HepG2 (cell line): Measurements from ENCODE around the gene DPP6. TPM values are rescaled to one million over a fixed set of nuclear protein-coding genes. Genes with fewer than 3 reads are reported as not detected.

Experiments
- ATAC-seq: fragments of 200-7000 bp; cut with Tn5 transposase; 3 replicates; pipeline ENCODE4 v1.9.1; 2020; ENCODE audit warnings: mild to moderate bottlenecking, moderate library complexity
- BruUV-seq: library from RNA; stranded (reverse); fragments of 400-500 nt; replicated peaks from 2 replicates; lab custom pipeline; 2021; lab: Mats Ljungman, UMichigan
- CTCF ChIA-PET: fragments of 300-600 bp; formaldehyde crosslinking; extraction: SDS; loops from one replicate; lab custom pipeline; 2021; ENCODE audit warnings: low total read pairs, inconsistent platforms, low intra/inter-chr PET ratio; lab: Yijun Ruan, JAX
- POLR2A ChIA-PET: fragments of 350-600 bp; sonication (Branson Sonifier 250); formaldehyde crosslinking; loops from one replicate; lab custom pipeline; 2020; ENCODE audit warnings: antibody characterized with exemption, inconsistent platforms; lab: Yijun Ruan, JAX
- DNase-seq: peaks from one replicate; pipeline ENCODE4 v3.0.0-alpha.2; 2015; ENCODE audit warnings: low spot score
- FAIRE-seq: peaks from 3 replicates; lab custom pipeline; 2011; peaks lifted over from hg19 to GRCh38; lab: Jason Lieb, UNC
- H2AFZ ChIP-seq: one replicate; pipeline ENCODE4 v1.6.1; 2011; ENCODE audit warnings: low read length, inconsistent platforms
- H3K27ac ChIP-seq: fragments of 300-600 bp; 3 replicates; pipeline ENCODE4 v1.8.0; 2011; ENCODE audit warnings: mixed run types, mild to moderate bottlenecking, mixed read lengths, low read length, inconsistent platforms; ENCODE audit not compliant: insufficient read depth; ENCODE audit errors: extremely low read length
- H3K27me3 ChIP-seq, 2 experiments: fragments of 200-600 bp in 1 of 2; 2 replicates in 1 of 2; 3 replicates in 1 of 2; pipeline versions ENCODE4 v1.6.0 to v1.8.0; 2011; ENCODE audit warnings: low read length in 2 of 2, mild to moderate bottlenecking in 2 of 2, moderate library complexity in 2 of 2, inconsistent platforms in 1 of 2; ENCODE audit not compliant: insufficient read depth in 2 of 2, control insufficient read depth in 1 of 2
- H3K36me3 ChIP-seq, 2 experiments: fragments of 200-600 bp in 1 of 2; replicated peaks in 1 of 2; 2 replicates in 1 of 2; 3 replicates in 1 of 2; pipeline versions ENCODE4 v1.5.1 to v1.8.0; 2011; ENCODE audit warnings: low read length in 2 of 2, inconsistent platforms in 1 of 2; ENCODE audit not compliant: insufficient read depth in 2 of 2, control insufficient read depth in 1 of 2
- H3K4me1 ChIP-seq: 2 replicates; pipeline ENCODE4 v1.5.1; 2012; ENCODE audit warnings: low read length, inconsistent platforms; ENCODE audit not compliant: insufficient read depth
- H3K4me2 ChIP-seq: 2 replicates; pipeline ENCODE4 v1.6.0; 2011; ENCODE audit warnings: low read depth, low read length, inconsistent platforms
- H3K4me3 ChIP-seq, 3 experiments: fragments of 200-600 bp in 1 of 3; sonication (generic), shearing (Covaris generic) in 1 of 3; replicated peaks in 1 of 3; 2 replicates each; pipeline ENCODE4 v1.5.1; 2011 to 2016; ENCODE audit warnings: low read length in 3 of 3, inconsistent platforms in 2 of 3, low read depth in 2 of 3, mild to moderate bottlenecking in 2 of 3, control low read depth in 1 of 3, mixed read lengths in 1 of 3; ENCODE audit not compliant: insufficient read depth in 1 of 3
- H3K79me2 ChIP-seq: one replicate; pipeline ENCODE4 v1.6.1; 2011; ENCODE audit warnings: low read length, inconsistent platforms; ENCODE audit not compliant: insufficient read depth
- H3K9ac ChIP-seq: 2 replicates; pipeline ENCODE4 v1.6.0; 2011; ENCODE audit warnings: mild to moderate bottlenecking, low read depth, low read length, inconsistent platforms; ENCODE audit not compliant: insufficient read depth
- H3K9me3 ChIP-seq: 2 replicates; pipeline ENCODE4 v1.5.1; 2012; ENCODE audit warnings: mild to moderate bottlenecking, low read length
- H4K20me1 ChIP-seq: 2 replicates; pipeline ENCODE4 v1.6.0; 2011; ENCODE audit warnings: inconsistent platforms, mild to moderate bottlenecking, low read length, moderate library complexity; ENCODE audit not compliant: insufficient read depth
- ARID3A ChIP-seq: IDR thresholded peaks from 2 replicates; pipeline ENCODE4 v1.6.1; 2012; ENCODE audit warnings: low read depth, low read length, improper control_type of control experiment
- FOXC1 ChIP-seq: sonication (generic); formaldehyde crosslinking; IDR thresholded peaks from 2 replicates; pipeline ENCODE4 v1.8.0; 2022; ENCODE audit warnings: mild to moderate bottlenecking, missing genetic modification reagents, borderline replicate concordance
- GFI1 ChIP-seq: sonication (generic); formaldehyde crosslinking; IDR thresholded peaks from 2 replicates; pipeline ENCODE4 v1.5.0; 2020; ENCODE audit warnings: missing genetic modification reagents, mild to moderate bottlenecking, borderline replicate concordance
- HOXA7 ChIP-seq: sonication (generic); formaldehyde crosslinking; IDR thresholded peaks from 2 replicates; pipeline ENCODE4 v1.8.1; 2022; ENCODE audit warnings: mild to moderate bottlenecking, missing genetic modification reagents, moderate library complexity
- NBN ChIP-seq: fragments of 450-650 bp; conservative IDR thresholded peaks from 2 replicates; pipeline ENCODE4 v1.6.1; 2017
- NFYC ChIP-seq: IDR thresholded peaks from 2 replicates; pipeline ENCODE4 v1.6.1; 2016; ENCODE audit warnings: missing genetic modification reagents, missing compliant biosample characterization
- PATZ1 ChIP-seq: sonication (generic); formaldehyde crosslinking; IDR thresholded peaks from 2 replicates; pipeline ENCODE4 v1.4.0; 2020; ENCODE audit warnings: missing genetic modification reagents
- RBAK ChIP-seq: sonication (generic); formaldehyde crosslinking; IDR thresholded peaks from 2 replicates; pipeline ENCODE4 v1.5.1; 2020; ENCODE audit warnings: mild to moderate bottlenecking, missing genetic modification reagents
- RORA ChIP-seq: sonication (generic); formaldehyde crosslinking; IDR thresholded peaks from 2 replicates; pipeline ENCODE4 v1.5.0; 2020; ENCODE audit warnings: mild to moderate bottlenecking, missing genetic modification reagents, moderate library complexity
- SP140L ChIP-seq: sonication (generic); formaldehyde crosslinking; IDR thresholded peaks from 2 replicates; pipeline ENCODE4 v1.4.0; 2020; ENCODE audit warnings: missing genetic modification reagents, borderline replicate concordance
- SUZ12 ChIP-seq: fragments of 150-350 bp; IDR thresholded peaks from 2 replicates; pipeline ENCODE4 v1.6.1; 2014; ENCODE audit warnings: low read depth, low read length
- TEF ChIP-seq: sonication (generic); formaldehyde crosslinking; IDR thresholded peaks from 2 replicates; pipeline ENCODE4 v1.5.0; 2020; ENCODE audit warnings: missing genetic modification reagents
- U2AF1 ChIP-seq: fragments of 200-400 bp; formaldehyde crosslinking; optimal IDR thresholded peaks from 2 replicates; pipeline ENCODE3; 2017; ENCODE audit warnings: mild to moderate bottlenecking, low read depth, low read length
- ZBTB14 ChIP-seq: sonication (generic); formaldehyde crosslinking; IDR thresholded peaks from 2 replicates; pipeline ENCODE4 v1.4.0; 2020; ENCODE audit warnings: missing genetic modification reagents
- ZBTB8A ChIP-seq: sonication (generic); formaldehyde crosslinking; IDR thresholded peaks from 2 replicates; pipeline ENCODE4 v1.4.0; 2020; ENCODE audit warnings: mild to moderate bottlenecking, low read depth, missing genetic modification reagents, borderline replicate concordance
- ZEB1 ChIP-seq: IDR thresholded peaks from 2 replicates; pipeline ENCODE4 v1.6.1; 2012; ENCODE audit warnings: mild to moderate bottlenecking, low read depth, inconsistent platforms; ENCODE audit not compliant: insufficient replicate concordance
- ZNF557 ChIP-seq: sonication (generic); formaldehyde crosslinking; IDR thresholded peaks from 2 replicates; pipeline ENCODE4 v1.4.0; 2020; ENCODE audit warnings: missing genetic modification reagents
- ZSCAN30 ChIP-seq: sonication (generic); formaldehyde crosslinking; IDR thresholded peaks from 2 replicates; pipeline ENCODE4 v1.5.0; 2020; ENCODE audit warnings: mild to moderate bottlenecking, missing genetic modification reagents
- ZUFSP ChIP-seq: sonication (generic); formaldehyde crosslinking; IDR thresholded peaks from 2 replicates; pipeline ENCODE4 v1.9.0; 2021; ENCODE audit warnings: missing genetic modification reagents, mild to moderate bottlenecking, borderline replicate concordance
- WGBS: methylation state at CpG from one replicate; pipeline ENCODE4 v1.1.6; 2017; ENCODE audit warnings: low lambda C conversion rate; 5-methylcytosine and 5-hydroxymethylcytosine counted together
- in situ Hi-C: cut with HindIII; loops from 2 replicates; pipeline ENCODE4 v1.10.0; 2017; ENCODE audit warnings: low pct_unique_long_range_greater_than_20kb; ENCODE audit not compliant: extremely low pct_ligation_motif_present
- intact Hi-C: fragments of 100-400 bp; cut with micrococcal nuclease; formaldehyde crosslinking; loops from one replicate; pipeline ENCODE4 v1.10.0; 2022; ENCODE audit not compliant: unreplicated experiment
- polyA plus RNA-seq, 8 experiments: library from polyadenylated mRNA; depleted of rRNA in 3 of 8; stranded (reverse) in 7 of 8; unstranded in 1 of 8; fragments of >200 nt; fragmentation: Illumina TruSeq in 4 of 8; extraction: Trizol in 4 of 8; gene quantifications; 2 replicates each; pipeline versions ENCODE4 v1.2.1 to v1.2.3, GENCODE V29; 2011 to 2016; ENCODE audit warnings: low read depth in 4 of 8, missing spikeins in 1 of 8, mixed read lengths in 1 of 8; ENCODE audit not compliant: insufficient read depth in 1 of 8
- total RNA-seq, 5 experiments: library from RNA; depleted of rRNA; stranded (reverse); fragments of >200 nt; fragmentation: Illumina TruSeq; extraction: Trizol; gene quantifications; 2 replicates each; pipeline ENCODE4 v1.2.3, GENCODE V29; 2016; ENCODE audit warnings: low read depth in 1 of 5

DPP6 gene
- total and polyA plus RNA-seq, 2 of the 13 experiments (the other 11 are each of a cell fraction or from before 2014, with no cell fraction given) = not detected

GRCh38 chr7:154844955-154845354, 792.8 kb downstream of the DPP6 start:
- FAIRE-seq (peak; percentile 46), ATAC-seq (peak; percentile 81), DNase-seq (peak; percentile 62)
- in situ Hi-C loops = no loop called here
- Histone ChIP-seq H3K79me2 (no peaks in the 10 kb centered on the region), H3K27ac (no peak overlapping the region), H3K4me2 (no peak overlapping the region), H2AFZ (no peak overlapping the region), H4K20me1 (no peaks in the 10 kb centered on the region), H3K27me3 (peaks cover 1 to 2% of the 10 kb centered on the region in 2 experiments; a peak in 2 of 5 replicates), H3K36me3 (no peaks in the 10 kb centered on the region), H3K9ac (no peak overlapping the region), H3K9me3 (no peaks in the 10 kb centered on the region), H3K4me3 (no peak overlapping the region), H3K4me1 (peaks cover 23% of the 10 kb centered on the region)
- no TSS peak for BruUV-seq
- CTCF ChIA-PET = no interaction called here
- WGBS = 14% methylated on average over 5 of the region's 5 CpGs
- intact Hi-C loops = no loop called here
- POLR2A ChIA-PET = no interaction called here
- TF ChIP-seq SUZ12 = no peak
- TF ChIP-seq RBAK (CRISPR knock-in tag) = no peak
- TF ChIP-seq U2AF1 = no peak
- TF ChIP-seq ZSCAN30 (CRISPR knock-in tag) = no peak
- no peak for TF ChIP-seq ZUFSP (CRISPR knock-in tag)
- TF ChIP-seq RORA (CRISPR knock-in tag) = no peak
- TF ChIP-seq NBN = no peak
- TF ChIP-seq SP140L = no peak
- no peak for TF ChIP-seq FOXC1 (CRISPR knock-in tag)
- TF ChIP-seq ZNF557 (CRISPR knock-in tag) = no peak
- no peak for TF ChIP-seq ZBTB8A (CRISPR knock-in tag)
- TF ChIP-seq ARID3A = peak; percentile 69; the same call in 1 of the 2 replicates
- no peak for TF ChIP-seq PATZ1 (CRISPR knock-in tag)
- TF ChIP-seq ZEB1 = no peak
- peak; percentile 49; the same call in 1 of the 2 replicates for TF ChIP-seq NFYC (CRISPR knock-in tag)
- no peak for TF ChIP-seq HOXA7 (CRISPR knock-in tag)
- no peak for TF ChIP-seq TEF (CRISPR knock-in tag)
- TF ChIP-seq ZBTB14 (CRISPR knock-in tag) = no peak
- no peak for TF ChIP-seq GFI1 (CRISPR knock-in tag)
